Adipocyte (in vitro differentiated cells): ENCODE results near the gene ZBED1.
"Not testable (repeated sequence)": the region's sequence is repeated elsewhere in the genome, so short reads cannot be mapped to it uniquely, and the experiment has no call there.

Experiments used
- DNase-seq: peaks from one replicate; pipeline ENCODE4 v3.0.0-alpha.2; 2015; ENCODE audit warnings: low read depth
- H3K27me3 ChIP-seq: replicated peaks from 2 replicates; pipeline ENCODE4 v1.7.0; 2013; ENCODE audit warnings: mild to moderate bottlenecking, low read length, moderate library complexity; ENCODE audit not compliant: control insufficient read depth, insufficient read depth
- H3K36me3 ChIP-seq: 2 replicates; pipeline ENCODE4 v1.7.0; 2013; ENCODE audit warnings: low read length, mild to moderate bottlenecking, moderate library complexity; ENCODE audit not compliant: control insufficient read depth, insufficient read depth, severe bottlenecking
- H3K4me1 ChIP-seq: 2 replicates; pipeline ENCODE4 v1.7.0; 2013; ENCODE audit warnings: mild to moderate bottlenecking, low read length, moderate library complexity; ENCODE audit not compliant: control insufficient read depth, insufficient read depth
- H3K4me3 ChIP-seq: 2 replicates; pipeline ENCODE4 v1.7.0; 2013; ENCODE audit warnings: mild to moderate bottlenecking, low read length, moderate library complexity
- H3K9ac ChIP-seq: 2 replicates; pipeline ENCODE4 v1.7.0; 2013; ENCODE audit warnings: mild to moderate bottlenecking, low read length, moderate library complexity
- H3K9me3 ChIP-seq: 2 replicates; pipeline ENCODE4 v1.7.0; 2013; ENCODE audit warnings: mild to moderate bottlenecking, low read length, moderate library complexity; ENCODE audit not compliant: control insufficient read depth

The ZBED1 gene

GRCh38 chrX:2483398-2484060 lies 17.2 kb downstream of the ZBED1 start:
- H3K4me3 ChIP-seq, result peak overlapping the region; percentile 77
- H3K36me3 ChIP-seq, result peaks cover 24% of the 10 kb centered on the region
- no peaks in the 10 kb centered on the region for H3K9me3 ChIP-seq
- peak overlapping the region; percentile 84 for H3K9ac ChIP-seq
- H3K4me1 ChIP-seq, result peaks cover 16% of the 10 kb centered on the region
- DNase-seq, result no peak
- no peaks in the 10 kb centered on the region for H3K27me3 ChIP-seq

DNA sequence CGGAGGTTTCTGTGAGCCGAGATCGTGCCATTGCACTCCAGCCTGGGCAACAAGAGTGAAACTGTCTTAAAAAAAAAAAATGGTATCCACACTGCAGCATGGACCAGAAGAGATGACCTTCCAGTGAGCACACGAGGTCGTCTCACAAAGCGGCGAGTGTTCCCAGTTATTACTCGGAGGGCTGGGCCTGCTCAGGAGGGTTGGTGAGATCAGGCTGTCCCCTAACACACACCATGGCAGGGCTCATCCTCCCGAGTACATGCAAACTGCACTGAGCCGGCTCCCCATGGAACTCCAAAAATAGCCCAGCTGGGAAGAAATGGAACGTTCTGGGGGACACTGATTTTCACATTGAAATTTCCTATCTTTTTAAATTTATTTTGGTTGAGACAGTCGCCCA lies 19.2 kb downstream of the ZBED1 start:
- not testable (repeated sequence) for DNase-seq, H3K27me3 ChIP-seq, H3K4me3 ChIP-seq, H3K36me3 ChIP-seq, H3K9ac ChIP-seq, H3K9me3 ChIP-seq
- peaks cover 16% of the 10 kb centered on the region for H3K4me1 ChIP-seq

- not testable (repeated sequence) for H3K9me3 ChIP-seq, H3K9ac ChIP-seq, H3K4me3 ChIP-seq, H3K36me3 ChIP-seq, H3K27me3 ChIP-seq, DNase-seq
- peaks cover 13% of the 10 kb centered on the region for H3K4me1 ChIP-seq
Observed at GRCh38 chrX:2479982-2480381, 20.8 kb downstream of the ZBED1 start.

- Histone ChIP-seq H3K4me1 (peaks cover 7% of the 10 kb centered on the region), H3K9me3 (no peaks in the 10 kb centered on the region), H3K9ac (no peak overlapping the region), H3K36me3 (no peaks in the 10 kb centered on the region), H3K4me3 (no peak overlapping the region), H3K27me3 (no peaks in the 10 kb centered on the region)
- no peak for DNase-seq
Observed at GRCh38 chrX:2479420-2479780, 21.4 kb downstream of the ZBED1 start.

DNA sequence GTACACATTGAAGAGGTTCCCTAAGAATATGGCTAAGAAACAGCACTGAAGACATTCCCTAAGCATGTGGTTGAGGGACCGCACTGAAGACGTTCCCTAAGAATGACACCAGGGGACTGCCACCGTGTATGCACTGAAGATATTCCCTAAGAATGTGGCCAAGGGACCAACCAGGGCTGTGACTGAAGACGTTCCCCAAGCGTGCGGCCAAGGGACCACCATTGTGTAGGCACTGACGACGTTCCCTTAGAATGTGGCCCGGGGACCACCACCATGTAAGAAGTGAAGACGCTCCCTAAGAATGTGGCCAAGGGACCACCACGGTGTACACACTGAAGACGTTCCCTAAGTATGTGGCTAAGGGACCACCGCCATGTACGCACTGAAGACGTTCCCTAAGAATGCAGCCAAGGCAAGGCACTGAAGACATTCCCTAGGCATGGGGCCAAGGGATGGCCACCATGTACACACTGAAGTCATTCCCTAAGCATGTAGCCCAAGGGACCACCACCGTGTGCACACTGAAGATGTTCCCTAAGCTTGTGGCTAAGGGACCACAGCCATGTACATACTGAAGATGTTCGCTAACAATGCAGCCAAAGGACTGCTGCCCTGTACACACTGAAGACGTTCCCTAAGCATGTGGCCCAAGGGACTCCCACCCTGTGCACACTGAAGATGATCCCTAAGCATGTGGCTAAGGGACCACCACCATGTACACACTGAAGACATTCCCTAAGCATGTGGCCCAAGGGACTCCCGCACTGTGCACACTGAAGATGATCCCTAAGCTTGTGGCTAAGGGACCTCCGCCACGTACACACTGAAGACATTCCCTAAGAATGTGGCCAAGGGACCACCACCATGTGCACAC lies 22.0 kb downstream of the ZBED1 start:
- Histone ChIP-seq H3K36me3 (no peaks in the 10 kb centered on the region), H3K4me1 (peaks cover 1% of the 10 kb centered on the region), H3K9ac (no peak overlapping the region), H3K4me3 (no peak overlapping the region), H3K27me3 (no peaks in the 10 kb centered on the region), H3K9me3 (no peaks in the 10 kb centered on the region)
- no peak for DNase-seq

GRCh38 chrX:2477313-2477712 lies 23.5 kb downstream of the ZBED1 start:
- not testable (repeated sequence) for DNase-seq, H3K27me3 ChIP-seq, H3K4me1 ChIP-seq, H3K4me3 ChIP-seq, H3K36me3 ChIP-seq, H3K9me3 ChIP-seq, H3K9ac ChIP-seq

GRCh38 chrX:2474963-2475726 lies 25.6 kb downstream of the ZBED1 start:
- H3K36me3 ChIP-seq, result no peaks in the 10 kb centered on the region
- no peak for DNase-seq
- H3K9me3 ChIP-seq, result no peaks in the 10 kb centered on the region

GRCh38 chrX:2474280-2474962 lies 26.4 kb downstream of the ZBED1 start:
- Histone ChIP-seq H3K9ac (no peak overlapping the region), H3K36me3 (no peaks in the 10 kb centered on the region), H3K27me3 (no peaks in the 10 kb centered on the region), H3K9me3 (no peaks in the 10 kb centered on the region), H3K4me3 (no peak overlapping the region), H3K4me1 (no peaks in the 10 kb centered on the region)
- DNase-seq, result no peak

More at GRCh38 chrX:2474963-2475726, 25.6 kb downstream of the ZBED1 start:
- no peak overlapping the region for H3K9ac ChIP-seq
- H3K27me3 ChIP-seq, result no peaks in the 10 kb centered on the region
- H3K4me1 ChIP-seq, result no peaks in the 10 kb centered on the region
- no peak overlapping the region for H3K4me3 ChIP-seq

- DNase-seq, H3K9me3 ChIP-seq, H3K9ac ChIP-seq, H3K4me1 ChIP-seq, H3K27me3 ChIP-seq, H3K4me3 ChIP-seq, H3K36me3 ChIP-seq: not testable (repeated sequence)
Observed at GRCh38 chrX:2473064-2473463, 27.7 kb downstream of the ZBED1 start.

DNA sequence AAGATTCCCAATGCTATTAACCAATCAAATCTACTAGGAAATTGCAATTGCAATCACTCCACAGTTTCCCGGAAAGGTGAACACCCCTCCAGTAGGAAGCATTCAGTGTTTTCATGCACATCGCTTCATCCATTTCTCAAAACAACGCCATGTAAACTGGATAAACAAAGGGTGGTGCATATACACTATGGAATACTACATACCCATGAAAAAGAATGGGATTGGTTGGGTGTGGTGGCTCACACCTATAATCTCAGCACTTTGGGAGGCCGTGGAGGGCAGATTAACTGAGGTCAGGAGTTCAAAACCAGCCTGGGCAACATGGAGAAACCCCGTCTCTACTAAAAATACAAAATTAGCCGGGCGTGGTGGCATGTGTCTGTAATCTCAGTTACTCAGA lies 29.1 kb downstream of the ZBED1 start:
- Histone ChIP-seq H3K4me1 (no peaks in the 10 kb centered on the region), H3K36me3 (no peaks in the 10 kb centered on the region)
- no peak for DNase-seq

GRCh38 chrX:2471126-2471525 lies 29.6 kb downstream of the ZBED1 start:
- H3K4me1 ChIP-seq, H3K9ac ChIP-seq, H3K36me3 ChIP-seq, H3K9me3 ChIP-seq, H3K27me3 ChIP-seq, DNase-seq, H3K4me3 ChIP-seq: not testable (repeated sequence)

More for the DNA sequence above, 29.1 kb downstream of the ZBED1 start:
- H3K9me3 ChIP-seq, result no peaks in the 10 kb centered on the region
- H3K9ac ChIP-seq, result no peak overlapping the region
- H3K4me3 ChIP-seq, result no peak overlapping the region
- H3K27me3 ChIP-seq, result no peaks in the 10 kb centered on the region
